ENCODE data around the gene FUT9.

The FUT9 gene

GRCh38 chr6:96099069-96099468, 83.3 kb downstream of the FUT9 start:
- no peak overlapping the region for H3K27ac ChIP-seq
- no peaks in the 10 kb centered on the region; a peak in 1 of 22 replicates for H4K20me1 ChIP-seq
- no peaks in the 10 kb centered on the region for H3K36me3 ChIP-seq
- no peaks in the 10 kb centered on the region for H3K4me1 ChIP-seq
- H3K4me3 ChIP-seq = no peak overlapping the region
- H3K9me3 ChIP-seq (replicated peaks in 1 of 11) = no peaks in the 10 kb centered on the region
- H3K27me3 ChIP-seq = no peaks in the 10 kb centered on the region
- no peak overlapping the region for H3K4me2 ChIP-seq
- no peak overlapping the region for H3K9ac ChIP-seq
- TF ChIP-seq Cebpa-rat (IDR thresholded peaks at IDR 0.05) = no peak

GRCh38 chr6:96101564-96101963, 85.8 kb downstream of the FUT9 start:
- H3K36me3 ChIP-seq = no peaks in the 10 kb centered on the region
- no peaks in the 10 kb centered on the region for H3K27me3 ChIP-seq
- H3K4me2 ChIP-seq = no peak overlapping the region
- no peak overlapping the region for H3K9ac ChIP-seq
- no peaks in the 10 kb centered on the region; a peak in 1 of 22 replicates for H4K20me1 ChIP-seq
- H3K4me3 ChIP-seq = no peak overlapping the region
- TF ChIP-seq Cebpa-rat (IDR thresholded peaks at IDR 0.05) = no peak
- H3K27ac ChIP-seq = no peak overlapping the region
- no peaks in the 10 kb centered on the region for H3K4me1 ChIP-seq
- H3K9me3 ChIP-seq (replicated peaks in 1 of 11) = no peaks in the 10 kb centered on the region

GRCh38 chr6:96104910-96105309, 89.1 kb downstream of the FUT9 start:
- no peak overlapping the region for H3K9ac ChIP-seq
- no peak overlapping the region for H3K4me2 ChIP-seq
- no peak overlapping the region for H3K4me3 ChIP-seq
- TF ChIP-seq Cebpa-rat (IDR thresholded peaks at IDR 0.05) = no peak
- H3K27me3 ChIP-seq = no peaks in the 10 kb centered on the region
- no peaks in the 10 kb centered on the region for H3K4me1 ChIP-seq
- H3K36me3 ChIP-seq = no peaks in the 10 kb centered on the region
- H4K20me1 ChIP-seq = no peaks in the 10 kb centered on the region
- no peak overlapping the region for H3K27ac ChIP-seq
- H3K9me3 ChIP-seq (replicated peaks in 1 of 11) = no peaks in the 10 kb centered on the region

GRCh38 chr6:96110878-96111277, 95.1 kb downstream of the FUT9 start:
- Histone ChIP-seq H3K4me3 (no peak overlapping the region), H3K27me3 (no peaks in the 10 kb centered on the region), H3K27ac (no peak overlapping the region), H3K36me3 (no peaks in the 10 kb centered on the region), H3K4me1 (no peaks in the 10 kb centered on the region), H3K9me3 (replicated peaks in 1 of 11) (no peaks in the 10 kb centered on the region), H3K9ac (no peak overlapping the region), H4K20me1 (no peaks in the 10 kb centered on the region), H3K4me2 (no peak overlapping the region)
- TF ChIP-seq Cebpa-rat (IDR thresholded peaks at IDR 0.05) = no peak

- Histone ChIP-seq H3K27ac (no peak overlapping the region), H3K27me3 (no peaks in the 10 kb centered on the region), H4K20me1 (no peaks in the 10 kb centered on the region), H3K4me2 (no peak overlapping the region), H3K9me3 (replicated peaks in 1 of 11) (no peaks in the 10 kb centered on the region), H3K9ac (no peak overlapping the region), H3K4me3 (no peak overlapping the region), H3K36me3 (no peaks in the 10 kb centered on the region), H3K4me1 (no peaks in the 10 kb centered on the region)
- TF ChIP-seq Cebpa-rat (IDR thresholded peaks at IDR 0.05) = no peak
These were observed 100.9 kb downstream of the FUT9 start for GRCh38 chr6:96116674-96117073.

GRCh38 chr6:96124778-96125177, 109.0 kb downstream of the FUT9 start:
- Histone ChIP-seq H3K9ac (no peak overlapping the region), H3K27me3 (no peaks in the 10 kb centered on the region), H3K4me2 (no peak overlapping the region), H4K20me1 (no peaks in the 10 kb centered on the region), H3K27ac (no peak overlapping the region), H3K4me3 (no peak overlapping the region), H3K9me3 (replicated peaks in 1 of 11) (no peaks in the 10 kb centered on the region), H3K4me1 (no peaks in the 10 kb centered on the region), H3K36me3 (no peaks in the 10 kb centered on the region)
- TF ChIP-seq Cebpa-rat (IDR thresholded peaks at IDR 0.05) = no peak

- Histone ChIP-seq H4K20me1 (no peaks in the 10 kb centered on the region), H3K9me3 (replicated peaks in 1 of 11) (peaks cover 6 to 15% (median 9%) of the 10 kb centered on the region in 11 experiments; a peak in 16 of 22 replicates), H3K4me1 (no peaks in the 10 kb centered on the region), H3K4me3 (no peak overlapping the region), H3K36me3 (no peaks in the 10 kb centered on the region), H3K4me2 (no peak overlapping the region), H3K27me3 (no peaks in the 10 kb centered on the region), H3K9ac (no peak overlapping the region), H3K27ac (no peak overlapping the region)
- no peak for TF ChIP-seq Cebpa-rat (IDR thresholded peaks at IDR 0.05)
These were observed 122.6 kb downstream of the FUT9 start for GRCh38 chr6:96138406-96138805.

GRCh38 chr6:96142142-96142541, 126.4 kb downstream of the FUT9 start:
- H3K27me3 ChIP-seq = no peaks in the 10 kb centered on the region
- H3K4me3 ChIP-seq = no peak overlapping the region
- H3K9me3 ChIP-seq (replicated peaks in 1 of 11) = peaks cover 6 to 15% (median 9%) of the 10 kb centered on the region in 11 experiments; a peak in 16 of 22 replicates
- no peaks in the 10 kb centered on the region for H4K20me1 ChIP-seq
- H3K9ac ChIP-seq = no peak overlapping the region
- no peaks in the 10 kb centered on the region for H3K36me3 ChIP-seq
- no peak overlapping the region for H3K4me2 ChIP-seq
- no peak overlapping the region for H3K27ac ChIP-seq
- no peak for TF ChIP-seq Cebpa-rat (IDR thresholded peaks at IDR 0.05)
- H3K4me1 ChIP-seq = no peaks in the 10 kb centered on the region

- no peak overlapping the region for H3K4me2 ChIP-seq
- H3K4me1 ChIP-seq = no peaks in the 10 kb centered on the region
- H3K4me3 ChIP-seq = no peak overlapping the region
- no peak overlapping the region for H3K9ac ChIP-seq
- H4K20me1 ChIP-seq = no peaks in the 10 kb centered on the region
- TF ChIP-seq Cebpa-rat (IDR thresholded peaks at IDR 0.05) = no peak
- H3K27me3 ChIP-seq = no peaks in the 10 kb centered on the region
- H3K9me3 ChIP-seq (replicated peaks in 1 of 11) = no peaks in the 10 kb centered on the region
- H3K36me3 ChIP-seq = no peaks in the 10 kb centered on the region
- no peak overlapping the region for H3K27ac ChIP-seq
These were observed 134.7 kb downstream of the FUT9 start for GRCh38 chr6:96150431-96150830.

- Histone ChIP-seq H3K27me3 (no peaks in the 10 kb centered on the region), H3K4me2 (no peak overlapping the region), H3K4me3 (no peak overlapping the region), H4K20me1 (no peaks in the 10 kb centered on the region), H3K4me1 (no peaks in the 10 kb centered on the region), H3K9ac (no peak overlapping the region), H3K36me3 (no peaks in the 10 kb centered on the region), H3K9me3 (replicated peaks in 1 of 11) (no peaks in the 10 kb centered on the region), H3K27ac (no peak overlapping the region)
- no peak for TF ChIP-seq Cebpa-rat (IDR thresholded peaks at IDR 0.05)
These were observed 135.9 kb downstream of the FUT9 start for GRCh38 chr6:96151707-96152106.
